NCI-H446 treated with DMSO at 0.1 percent for 48 hours (cell line): ENCODE data around the gene CCP110.

ENCODE experiments used
- DNase-seq: peaks from one replicate; lab custom pipeline; 2025; lab: John Stamatoyannopoulos, UW

The CCP110 gene

GRCh38 chr16:19555186-19555937, 31.6 kb downstream of the CCP110 start, which contains the start of gene VPS35L:
VPS35L (plus strand) TSS chr16:19555703; CDS start chr16:19555730, 27 bp downstream.
- peak; percentile 90 for DNase-seq

- DNase-seq: no peak
Measured at GRCh38 chr16:19555938-19556771, 32.4 kb downstream of the CCP110 start.

GRCh38 chr16:19559242-19559910, 35.6 kb downstream of the CCP110 start:
- DNase-seq: peak; percentile 21

- no peak for DNase-seq
Measured at GRCh38 chr16:19560078-19560477, 36.3 kb downstream of the CCP110 start.

GRCh38 chr16:19563377-19563776, 39.6 kb downstream of the CCP110 start:
- DNase-seq: no peak

GRCh38 chr16:19566362-19566761, 42.6 kb downstream of the CCP110 start:
- DNase-seq: no peak

- DNase-seq: no peak
Measured at GRCh38 chr16:19567560-19567959, 43.8 kb downstream of the CCP110 start.

- no peak for DNase-seq
Measured at GRCh38 chr16:19573997-19574396, 50.3 kb downstream of the CCP110 start.

- DNase-seq: no peak
Measured at GRCh38 chr16:19574615-19575014, 50.9 kb downstream of the CCP110 start.

- no peak for DNase-seq
Measured at GRCh38 chr16:19578378-19578971, 54.7 kb downstream of the CCP110 start.

- no peak for DNase-seq
Measured at GRCh38 chr16:19582050-19582831, 58.5 kb downstream of the CCP110 start.

GRCh38 chr16:19583665-19584300, 60.0 kb downstream of the CCP110 start:
- no peak for DNase-seq

- no peak for DNase-seq
Measured at GRCh38 chr16:19588661-19589060, 64.9 kb downstream of the CCP110 start.

GRCh38 chr16:19589106-19589505, 65.4 kb downstream of the CCP110 start:
- no peak for DNase-seq

GRCh38 chr16:19589771-19590302, 66.1 kb downstream of the CCP110 start:
- no peak for DNase-seq

GRCh38 chr16:19595043-19595767, 71.5 kb downstream of the CCP110 start:
- DNase-seq: no peak

GRCh38 chr16:19598805-19599510, 75.2 kb downstream of the CCP110 start:
- DNase-seq: no peak

- DNase-seq: no peak
Measured at GRCh38 chr16:19599968-19600716, 76.4 kb downstream of the CCP110 start.
